ENCODE results near the gene FADS3. TPM values are rescaled to one million over a fixed set of nuclear protein-coding genes. Genes with fewer than 3 reads are reported as not detected.

Gene FADS3
- total and polyA plus RNA-seq, 2 of the 4 experiments (the other 2 are of a cell fraction) = 54.5 to 110 TPM

- Histone ChIP-seq H3K9ac (ENCODE audit: low read depth, low read length) (peak overlapping the region; percentile 40; the same call in 1 of the 2 replicates), H3K4ac (ENCODE audit: low read depth, low read length) (peak overlapping the region; percentile 43), H3K18ac (ENCODE audit: low read depth, low read length) (peak overlapping the region; percentile 20; the same call in 1 of the 2 replicates), H3K56ac (ENCODE audit: extremely low read depth, insufficient read depth, low read length) (no peak overlapping the region), H3K9me3 (ENCODE audit: control insufficient read depth, insufficient read depth, low read length) (no peaks in the 10 kb centered on the region), H3K36me3 (ENCODE audit: control insufficient read depth, insufficient read depth, low read length) (no peaks in the 10 kb centered on the region), H2BK20ac (ENCODE audit: low read depth, low read length) (peak overlapping the region; percentile 60; the same call in 1 of the 2 replicates), H3K9me1 (ENCODE audit: insufficient read depth, low read length) (no peaks in the 10 kb centered on the region), H3K27me3 (ENCODE audit: control insufficient read depth, insufficient read depth, low read length) (peaks cover 19% of the 10 kb centered on the region), H2BK120ac (ENCODE audit: low read depth, low read length) (peak overlapping the region; percentile 61; the same call in 1 of the 2 replicates), H2BK15ac (ENCODE audit: low read depth, low read length) (peak overlapping the region; percentile 23; the same call in 1 of the 3 replicates), H3K4me2 (ENCODE audit: low read depth, low read length) (peak overlapping the region; percentile 15; the same call in 1 of the 2 replicates), H2BK5ac (ENCODE audit: low read depth, low read length, poor library complexity, severe bottlenecking) (no peak overlapping the region), H4K20me1 (ENCODE audit: insufficient read depth, low read length) (no peaks in the 10 kb centered on the region), H4K5ac (ENCODE audit: low read depth, low read length) (peak overlapping the region; percentile 50; the same call in 1 of the 2 replicates), H4K8ac (ENCODE audit: low read depth in 2 of 2, low read length in 2 of 2) (peak overlapping the region in 1 of 2 experiments; percentile 37; a peak in 1 of 4 replicates), H3K4me3 (ENCODE audit: insufficient read depth, low read depth, low read length) (no peak overlapping the region), H4K91ac (ENCODE audit: insufficient read depth, low read depth, low read length) (no peak overlapping the region), H2AFZ (replicated peaks; ENCODE audit: low read length, poor library complexity) (peak overlapping the region; percentile 79), H3K14ac (replicated peaks; ENCODE audit: low read depth, low read length) (0 out of 2 replicates have a peak overlapping the region, but pooled peaks have one; percentile 60), H3K4me1 (ENCODE audit: control insufficient read depth, insufficient read depth, low read length) (peaks cover 14% of the 10 kb centered on the region; the same call in 1 of the 2 replicates), H3K79me1 (ENCODE audit: low read depth in 1 of 2, low read length in 2 of 2) (no peaks in the 10 kb centered on the region), H3K23ac (ENCODE audit: low read depth, low read length) (no peak overlapping the region), H2AK5ac (ENCODE audit: low read depth, low read length) (peak overlapping the region; percentile 55; the same call in 1 of the 2 replicates), H2AK9ac (replicated peaks; ENCODE audit: low read depth, low read length, poor library complexity) (peak overlapping the region; percentile 44), H3K27ac (ENCODE audit: insufficient read depth, low read length) (peak overlapping the region; percentile 80; the same call in 1 of the 2 replicates)
- TF ChIP-seq MAZ (IDR thresholded peaks at IDR 0.05; ENCODE audit: borderline replicate concordance, low read depth, low read length) (peak; percentile 29; the same call in 1 of the 2 replicates), RCOR1 (IDR thresholded peaks at IDR 0.05; ENCODE audit: insufficient replicate concordance, low read length) (no peak), CTCF (conservative IDR thresholded peaks at IDR 0.05; ENCODE audit: low read depth, low read length) (no peak), NFE2L2 (IDR thresholded peaks at IDR 0.05; ENCODE audit: low read depth, low read length) (no peak)
- ATAC-seq (ENCODE audit: low read depth) (peak; percentile 90), DNase-seq (peak; percentile 63)
- in situ Hi-C loops (cut with MboI; ENCODE audit: low sequenced_read_pairs) (no loop called here), intact Hi-C loops (cut with micrococcal nuclease) (no loop called here), dilution Hi-C loops (cut with HindIII; ENCODE audit: low sequenced_read_pairs, unreplicated experiment) (no loop called here)
- WGBS, 2 experiments (ENCODE audit: extremely low coverage in 2 of 2, insufficient read length in 1 of 2) = 90% methylated on average over 2 of the region's 18 CpGs; no CpG with 5 or more reads in 1 of the 2 experiments
- BruUV-seq (replicated peaks) = no TSS peak
- ChIA-PET CTCF (interaction anchor here (0.6 to 2.1 kb wide), 4 partner anchors 23 to 514 kb away, joined by 3 to 8 read pairs (median 6); no protein-coding TSS in a partner anchor), POLR2A (ENCODE audit: unreplicated experiment) (interaction anchor here (0.6 to 0.9 kb wide), 3 partner anchors 22 to 32 kb away, joined by 5 to 9 read pairs (median 6); partner anchors contain the start of gene BEST1)
Measured at GRCh38 chr11:61923166-61924063, 32.1 kb upstream of the FADS3 start.
